ACHN (cell line): ENCODE data around the gene XXYLT1.

Experiments used
- DNase-seq: peaks from one replicate; pipeline ENCODE4 v3.0.0-alpha.2; 2015
- in situ Hi-C: cut with HindIII; loops from 2 replicates; pipeline ENCODE4 v1.10.0; 2017; ENCODE audit warnings: low sequenced_read_pairs, low pct_ligation_motif_present, low pct_unique_long_range_greater_than_20kb

Gene XXYLT1

GRCh38 chr3:195153130-195153529, 117.8 kb downstream of the XXYLT1 start:
- no peak for DNase-seq
- in situ Hi-C loops: no loop called here

GRCh38 chr3:195151866-195152541, 119.0 kb downstream of the XXYLT1 start:
- in situ Hi-C loops: no loop called here
- peak; percentile 1 for DNase-seq

- in situ Hi-C loops: no loop called here
- DNase-seq: no peak
Observed at GRCh38 chr3:195151402-195151801, 119.6 kb downstream of the XXYLT1 start.

DNA sequence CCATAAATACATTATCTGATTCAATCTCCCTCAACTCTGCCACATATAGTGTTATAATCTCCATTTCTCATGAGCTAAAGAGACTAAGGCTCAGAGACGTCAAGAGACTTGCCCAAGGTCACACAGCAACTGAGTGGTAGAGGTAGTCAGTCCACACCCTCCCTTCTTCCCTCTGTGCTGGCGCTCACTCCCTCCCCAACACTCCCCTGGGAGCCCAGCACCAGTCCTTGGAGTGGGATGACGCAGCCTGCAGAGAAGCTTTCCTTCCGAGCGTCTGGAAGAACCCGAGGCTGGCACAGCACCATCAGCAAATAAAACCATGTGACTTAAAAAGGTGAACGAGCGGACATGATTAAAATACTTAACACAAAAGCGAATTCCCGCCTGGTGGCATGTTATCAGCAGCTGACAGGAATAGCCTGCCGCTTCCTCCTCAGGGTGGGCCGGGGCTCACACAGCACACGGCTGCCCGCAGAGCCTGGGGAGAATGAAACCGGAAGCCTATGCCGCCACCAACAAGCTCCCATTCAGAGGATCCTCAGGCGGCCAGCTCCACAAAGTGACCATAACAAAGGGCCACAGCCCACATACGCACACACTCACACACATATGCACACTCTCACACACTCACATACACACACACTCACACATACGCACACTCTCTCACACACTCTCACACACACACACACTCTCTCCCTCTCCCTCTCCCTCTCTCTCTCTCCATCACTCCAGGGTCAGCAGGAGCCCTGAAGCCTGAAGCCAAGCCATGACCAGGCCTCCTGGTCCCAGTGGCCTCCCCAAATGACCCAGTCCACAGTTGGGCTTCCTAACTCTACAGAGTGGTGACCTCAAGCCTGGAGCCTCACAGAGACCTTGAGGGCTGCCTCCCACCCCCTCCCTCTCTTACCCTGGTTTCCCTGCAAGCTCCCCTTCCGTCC, 120.5 kb downstream of the XXYLT1 start:
- DNase-seq: no peak
- in situ Hi-C loops: no loop called here

DNA sequence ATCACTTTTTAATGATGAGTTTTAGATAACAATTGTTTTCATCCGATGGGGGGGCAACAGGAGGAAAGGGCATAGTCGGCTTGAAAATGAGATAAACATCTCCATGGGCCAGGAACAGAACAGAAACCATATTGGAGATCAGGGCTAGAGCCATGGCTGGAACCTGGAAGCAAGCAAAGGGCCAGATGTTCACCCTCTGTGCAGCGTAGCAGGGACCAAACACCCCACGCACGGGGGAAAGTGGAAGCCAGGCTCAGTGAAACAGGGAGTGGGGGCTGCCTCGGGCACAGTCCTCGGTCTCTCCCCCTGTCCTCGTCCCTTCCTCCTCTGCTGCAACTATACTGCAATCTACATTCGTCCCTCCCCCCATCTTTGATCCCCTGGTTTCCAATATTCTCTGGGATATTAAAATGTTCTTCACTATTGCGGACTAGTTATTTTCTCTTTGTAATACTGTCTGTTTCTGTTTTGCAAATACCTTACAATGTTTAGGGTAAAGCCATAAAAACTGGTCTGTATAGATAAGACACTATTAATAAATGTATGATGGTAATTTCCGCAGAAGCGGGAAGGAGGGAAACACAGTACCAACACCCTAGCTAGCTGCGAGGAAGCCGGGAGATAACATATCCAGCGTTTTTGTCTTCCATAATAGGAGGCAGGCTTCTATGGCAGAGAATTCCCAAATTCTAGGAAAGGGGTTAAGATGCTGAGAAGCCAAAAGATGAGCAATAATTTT, 121.5 kb downstream of the XXYLT1 start:
- no peak for DNase-seq
- in situ Hi-C loops: no loop called here

DNA sequence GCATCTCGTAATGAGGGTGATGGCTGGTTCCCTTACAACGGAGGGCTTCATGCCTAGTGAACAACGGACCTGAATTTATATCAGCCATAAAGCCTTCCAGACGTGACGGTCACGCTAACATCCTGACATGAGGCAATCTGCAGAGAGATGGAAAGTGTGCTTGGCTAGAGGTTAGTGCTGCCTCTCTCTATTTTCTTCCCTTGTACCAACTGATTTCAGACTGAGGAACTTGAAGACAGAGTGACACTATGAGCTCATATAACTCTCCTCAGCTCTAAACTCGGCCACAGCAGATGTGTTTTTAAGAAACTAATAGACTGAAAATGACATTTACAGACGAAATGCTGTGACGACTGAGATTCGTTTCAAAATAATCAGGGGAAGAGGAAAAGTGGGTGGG, 122.4 kb downstream of the XXYLT1 start:
- DNase-seq: no peak
- in situ Hi-C loops: no loop called here

- in situ Hi-C loops: no loop called here
- DNase-seq: no peak
Observed at GRCh38 chr3:195147649-195148080, 123.3 kb downstream of the XXYLT1 start.

- DNase-seq: no peak
- in situ Hi-C loops: no loop called here
Observed at GRCh38 chr3:195146131-195146530, 124.8 kb downstream of the XXYLT1 start.

DNA sequence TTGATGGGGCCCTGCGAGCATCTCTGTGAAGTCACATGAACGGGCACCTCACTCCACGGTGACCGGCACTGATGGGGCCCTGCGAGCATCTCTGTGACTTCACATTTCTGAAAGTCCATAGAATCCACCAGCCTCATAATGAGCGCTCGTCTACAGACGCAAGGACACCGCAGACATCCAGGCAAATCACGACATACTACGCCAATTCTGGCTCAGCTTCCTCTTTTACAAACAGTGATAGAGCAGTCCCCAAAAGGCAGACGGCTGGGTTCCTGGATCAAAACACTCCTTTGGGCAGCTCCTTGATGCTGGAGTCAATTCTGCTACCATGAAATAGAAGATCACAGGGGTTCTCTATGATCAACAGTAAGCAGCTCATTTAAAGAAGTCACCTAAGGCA, 125.4 kb downstream of the XXYLT1 start:
- in situ Hi-C loops: no loop called here
- DNase-seq: no peak

GRCh38 chr3:195143221-195143620, 127.7 kb downstream of the XXYLT1 start:
- in situ Hi-C loops: no loop called here
- no peak for DNase-seq

DNA sequence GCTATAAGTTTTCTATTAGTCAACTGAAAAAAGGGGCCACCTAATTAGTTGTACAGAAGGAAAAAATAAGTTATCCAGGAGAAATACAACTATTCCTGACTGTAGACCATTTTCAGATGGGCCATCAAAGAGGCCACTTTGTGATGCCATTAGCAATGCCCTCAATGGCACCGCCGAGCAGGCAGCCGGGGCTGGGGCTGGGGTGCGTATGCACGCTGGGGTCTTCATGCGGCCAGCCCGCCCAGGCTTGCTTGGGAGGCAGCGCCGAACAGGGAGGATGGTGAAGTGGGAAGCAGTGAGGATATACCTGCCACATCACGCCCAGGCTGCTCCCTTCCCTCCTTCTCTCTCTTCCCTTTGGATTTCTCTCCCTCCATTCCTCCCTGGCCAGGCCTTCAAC, 128.4 kb downstream of the XXYLT1 start:
- in situ Hi-C loops: no loop called here
- DNase-seq: no peak

DNA sequence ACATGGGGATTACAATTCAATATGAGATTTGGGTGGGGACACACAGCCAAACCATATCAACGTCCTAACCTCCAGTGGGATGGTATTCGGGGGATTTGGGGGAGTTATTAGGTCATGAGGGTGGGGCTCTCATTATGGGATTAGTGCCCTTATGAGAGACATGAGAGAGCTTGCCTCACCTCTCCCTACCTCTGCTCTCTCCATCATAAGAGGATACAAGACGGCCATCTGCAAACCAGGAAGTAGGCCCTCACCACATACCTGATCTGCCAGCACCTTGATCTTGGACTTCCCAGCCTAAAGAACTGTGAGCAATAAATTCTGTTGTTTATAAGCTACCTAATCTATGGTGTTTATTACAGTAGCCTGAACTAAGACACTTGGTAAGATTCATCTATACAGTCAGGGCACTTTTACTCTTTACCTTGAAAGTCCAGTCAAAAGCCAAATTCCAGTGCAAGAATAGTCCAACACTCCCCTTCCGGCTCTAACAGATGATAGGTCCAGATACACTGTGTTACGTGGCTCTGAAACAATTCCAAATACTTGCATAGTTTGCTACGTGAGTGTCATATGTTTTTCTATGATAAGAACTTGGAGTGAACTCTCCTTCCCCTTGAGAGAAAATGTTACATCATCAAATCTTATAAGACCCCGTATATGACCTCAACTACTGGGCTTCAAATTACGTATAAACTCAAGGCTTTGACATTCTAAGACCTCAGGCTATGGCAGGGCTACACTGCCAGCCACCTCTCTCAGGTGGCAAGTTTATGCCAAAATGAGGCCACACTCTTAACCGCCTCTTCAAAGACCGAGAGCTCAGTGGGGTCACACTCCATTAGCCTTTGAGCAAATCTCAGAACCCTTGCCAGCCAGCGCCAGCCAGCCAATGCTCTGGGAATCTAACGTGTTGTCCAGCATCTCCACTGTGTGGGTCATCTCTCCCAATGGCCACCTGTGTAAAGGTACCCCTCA, 129.9 kb downstream of the XXYLT1 start:
- in situ Hi-C loops: no loop called here
- no peak for DNase-seq

- DNase-seq: no peak
- in situ Hi-C loops: no loop called here
Observed at GRCh38 chr3:195140410-195140809, 130.5 kb downstream of the XXYLT1 start.

DNA sequence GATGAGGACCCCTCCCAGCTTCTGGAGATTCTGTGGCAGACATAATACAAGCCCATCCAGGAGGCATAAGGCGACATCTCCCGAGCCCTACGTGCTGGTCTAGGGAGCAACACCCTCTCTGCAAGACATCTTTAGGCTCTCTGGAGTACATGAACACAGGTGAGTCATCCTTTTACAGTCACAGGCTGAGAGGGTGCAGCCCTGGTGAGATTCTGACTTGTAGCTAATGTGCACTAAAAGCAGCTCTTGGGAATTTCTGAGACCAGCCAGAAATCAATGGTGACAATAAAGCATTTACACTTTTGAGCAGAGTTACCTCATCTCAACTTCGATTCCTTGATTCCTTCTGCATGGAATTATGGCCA, 131.1 kb downstream of the XXYLT1 start:
- DNase-seq: no peak
- in situ Hi-C loops: no loop called here

DNA sequence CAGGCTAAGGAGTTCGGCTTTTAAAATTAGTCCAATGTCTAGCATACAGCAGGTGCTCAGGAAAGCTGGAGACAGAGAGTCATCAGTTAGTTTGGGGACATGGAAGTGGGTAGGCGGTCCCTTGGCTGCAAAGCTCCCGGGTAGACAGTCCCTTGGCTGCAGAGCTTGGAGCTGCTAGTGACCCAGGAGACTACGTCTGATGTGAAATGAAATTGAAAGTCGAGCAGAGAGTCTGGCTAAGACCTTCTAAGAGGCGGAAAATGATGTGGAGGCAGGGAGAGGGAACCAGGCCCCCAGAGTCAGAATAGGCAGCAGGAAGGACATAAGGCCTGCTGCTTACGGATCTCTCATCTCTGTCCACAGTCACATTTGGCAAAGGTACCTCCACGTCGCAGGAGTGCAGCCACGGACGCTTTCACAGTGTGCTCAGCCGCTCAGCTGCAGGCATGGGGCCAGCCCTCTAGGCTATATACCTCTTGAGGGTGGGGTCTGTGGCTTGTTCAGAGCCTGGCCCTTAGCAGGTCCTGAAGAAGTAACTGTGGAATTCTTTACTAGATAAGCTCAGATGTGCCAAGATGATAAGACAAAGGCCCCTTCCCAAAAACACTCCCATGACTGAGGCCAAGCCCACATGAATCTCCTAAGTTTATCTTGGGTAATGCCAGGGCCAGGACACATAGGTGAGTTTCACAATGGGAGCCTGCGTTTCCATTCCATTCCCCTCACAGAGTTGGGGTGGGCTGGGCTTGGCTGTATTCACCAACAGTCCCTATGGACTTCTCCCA, 131.7 kb downstream of the XXYLT1 start:
- in situ Hi-C loops: no loop called here
- DNase-seq: no peak

- no peak for DNase-seq
- in situ Hi-C loops: no loop called here
Observed at GRCh38 chr3:195137638-195138588, 133.0 kb downstream of the XXYLT1 start.
